ENCODE results near the gene ARFGEF2.
"Not testable (repeated sequence)": the region's sequence is repeated elsewhere in the genome, so short reads cannot be mapped to it uniquely, and the experiment has no call there.

ARFGEF2 gene

GRCh38 chr20:48999890-49000870 lies 78.7 kb downstream of the ARFGEF2 start:
- DNase-seq (ENCODE audit: low read depth), result no peak

GRCh38 chr20:49001741-49002140 lies 80.2 kb downstream of the ARFGEF2 start:
- DNase-seq (ENCODE audit: low read depth), result no peak

- no peak for DNase-seq (ENCODE audit: low read depth)
Measured at GRCh38 chr20:49006446-49006980, 85.0 kb downstream of the ARFGEF2 start.

- no peak for DNase-seq (ENCODE audit: low read depth)
Measured at GRCh38 chr20:49009899-49010631, 88.6 kb downstream of the ARFGEF2 start.

GRCh38 chr20:49024220-49024619 lies 102.7 kb downstream of the ARFGEF2 start:
- no peak for DNase-seq (ENCODE audit: low read depth)

GRCh38 chr20:49028177-49028576 lies 106.7 kb downstream of the ARFGEF2 start:
- DNase-seq (ENCODE audit: low read depth), result not testable (repeated sequence)

- DNase-seq (ENCODE audit: low read depth), result no peak
Measured at GRCh38 chr20:49028684-49029083, 107.2 kb downstream of the ARFGEF2 start.

- DNase-seq (ENCODE audit: low read depth), result no peak
Measured at GRCh38 chr20:49029203-49029602, 107.7 kb downstream of the ARFGEF2 start.

GRCh38 chr20:49030954-49031619 lies 109.6 kb downstream of the ARFGEF2 start:
- DNase-seq (ENCODE audit: low read depth), result no peak

GRCh38 chr20:49032455-49032854 lies 110.9 kb downstream of the ARFGEF2 start:
- DNase-seq (ENCODE audit: low read depth), result no peak

- no peak for DNase-seq (ENCODE audit: low read depth)
Measured at GRCh38 chr20:49034070-49034732, 112.7 kb downstream of the ARFGEF2 start.

- no peak for DNase-seq (ENCODE audit: low read depth)
Measured at GRCh38 chr20:49037962-49038387, 116.5 kb downstream of the ARFGEF2 start.

- no peak for DNase-seq (ENCODE audit: low read depth)
Measured at GRCh38 chr20:49039854-49040253, 118.3 kb downstream of the ARFGEF2 start.

GRCh38 chr20:49043000-49043399 lies 121.5 kb downstream of the ARFGEF2 start:
- no peak for DNase-seq (ENCODE audit: low read depth)

- peak; percentile 1 for DNase-seq (ENCODE audit: low read depth)
Measured at GRCh38 chr20:49045440-49046086, 124.1 kb downstream of the ARFGEF2 start.

GRCh38 chr20:49046087-49046900 lies 124.8 kb downstream of the ARFGEF2 start, which contains the start of gene CSE1L:
Gene CSE1L (plus strand): TSS chr20:49046312. CDS start chr20:49058464, 12,152 bp downstream.
- DNase-seq (ENCODE audit: low read depth), result peak; percentile 83

- DNase-seq (ENCODE audit: low read depth), result no peak
Measured at GRCh38 chr20:49052334-49052733, 130.8 kb downstream of the ARFGEF2 start.

GRCh38 chr20:49054056-49054643 lies 132.6 kb downstream of the ARFGEF2 start:
- no peak for DNase-seq (ENCODE audit: low read depth)

GRCh38 chr20:49063279-49063678 lies 141.8 kb downstream of the ARFGEF2 start:
- DNase-seq (ENCODE audit: low read depth), result no peak

- no peak for DNase-seq (ENCODE audit: low read depth)
Measured at GRCh38 chr20:49074521-49074920, 153.0 kb downstream of the ARFGEF2 start.
